Left lung (tissue), 10 donors: ENCODE measurements around the gene FGF22. TPM values are rescaled to one million over a fixed set of nuclear protein-coding genes. Genes with fewer than 3 reads are reported as not detected.
"Not testable (repeated sequence)": the region's sequence is repeated elsewhere in the genome, so short reads cannot be mapped to it uniquely, and the experiment has no call there.

ENCODE experiments used
- ATAC-seq: fragments of 200-7000 bp; cut with Tn5 transposase; one replicate; pipeline ENCODE4 v1.9.1; 2020; ENCODE audit warnings: moderate library complexity
- DNase-seq, 4 donors: peaks; one replicate each; pipeline ENCODE4 v3.0.0-alpha.2; 2013 to 2020
- H3K27ac ChIP-seq, 2 donors: fragments of 200-600 bp; sonication (generic) in 1 of 2; one replicate each; pipeline versions ENCODE4 v1.5.0 to v1.8.0; 2020 to 2021
- H3K27me3 ChIP-seq, 2 donors: fragments of 200-600 bp; sonication (generic) in 1 of 2; one replicate each; pipeline versions ENCODE4 v1.5.0 to v1.8.0; 2020 to 2021
- H3K36me3 ChIP-seq, 2 donors: fragments of 200-600 bp; sonication (generic) in 1 of 2; one replicate each; pipeline versions ENCODE4 v1.5.0 to v1.8.0; 2020 to 2021
- H3K4me1 ChIP-seq, 2 donors: fragments of 200-600 bp; one replicate each; pipeline ENCODE4 v1.8.0; 2021
- H3K4me3 ChIP-seq, 2 donors: fragments of 200-600 bp; sonication (generic) in 1 of 2; one replicate each; pipeline versions ENCODE4 v1.5.0 to v1.8.0; 2020 to 2021; ENCODE audit warnings: mild to moderate bottlenecking in 1 of 2
- H3K9me3 ChIP-seq, 2 donors: fragments of 200-600 bp; sonication (generic) in 1 of 2; one replicate each; pipeline versions ENCODE4 v1.5.0 to v1.8.0; 2020 to 2021
- CTCF ChIP-seq, 2 donors: fragments of 200-600 bp; sonication (generic) in 1 of 2; IDR thresholded peaks; one replicate each; pipeline versions ENCODE4 v1.5.0 to v1.8.0; 2021; ENCODE audit warnings: antibody characterized with exemption in 2 of 2
- intact Hi-C, 2 donors: fragments of 100-400 bp; cut with DNase I; formaldehyde crosslinking; loops; one replicate each; pipeline versions ENCODE4 v1.11.2 to v1.14.2; 2022
- polyA plus RNA-seq, 6 donors: library from polyadenylated mRNA; unstranded; fragments of 120-200 nt; gene quantifications; one replicate each; pipeline ENCODE4 v1.2.1, GENCODE V29; 2013; ENCODE audit not compliant: insufficient read length in 6 of 6
- total RNA-seq, 2 donors: library from RNA; stranded (reverse); fragmentation: NEBNext Ultra II Directional; extraction: Animal tissue kit (Norgen Biotek cat#: 25700); gene quantifications; one replicate each; pipeline ENCODE4 v1.2.1, GENCODE V29; 2021
- donor health status: DM: no; HTN: yes; CAD: no.
- donor health status: DM: no; HTN: no; CAD: no.

FGF22 gene
- total and polyA plus RNA-seq, 8 donors, result 0.21 to 0.48 (median 0.30) TPM

DNA sequence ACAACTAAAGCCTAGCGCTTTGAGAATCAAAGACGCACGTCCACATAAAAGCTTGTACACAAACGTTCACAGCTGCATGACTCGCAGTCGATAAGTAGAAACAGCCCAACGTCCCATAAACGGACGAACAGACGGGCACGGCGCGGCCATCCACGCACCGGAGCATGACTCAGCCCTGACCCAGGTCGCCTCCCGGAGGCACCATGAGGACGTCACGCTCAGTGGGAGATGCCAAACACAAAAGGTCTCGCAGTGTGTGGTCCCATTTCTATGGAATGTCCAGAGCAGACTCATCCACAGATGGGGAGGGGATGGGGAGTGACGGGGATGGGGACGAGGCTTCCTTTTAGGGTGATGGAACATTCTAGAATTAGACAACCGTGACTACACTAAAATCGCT, 15.7 kb upstream of the FGF22 start:
- intact Hi-C loops, result no loop called here
- H3K4me1 ChIP-seq, result no peaks in the 10 kb centered on the region
- no peaks in the 10 kb centered on the region for H3K27me3 ChIP-seq
- no peak overlapping the region for H3K27ac ChIP-seq
- TF ChIP-seq CTCF (IDR thresholded peaks at IDR 0.05), result no peak
- no peaks in the 10 kb centered on the region for H3K9me3 ChIP-seq
- no peak for DNase-seq
- peaks cover 0 to 90% of the 10 kb centered on the region in 2 donors for H3K36me3 ChIP-seq
- H3K4me3 ChIP-seq, result no peak overlapping the region
- ATAC-seq, result no peak

- peaks cover 0 to 90% of the 10 kb centered on the region in 2 donors for H3K36me3 ChIP-seq
- H3K27ac ChIP-seq, result no peak overlapping the region
These were observed 15.1 kb upstream of the FGF22 start for GRCh38 chr19:624433-625109.

GRCh38 chr19:625257-625656, 14.4 kb upstream of the FGF22 start:
- no peak for DNase-seq
- H3K4me1 ChIP-seq, result peaks cover 0 to 3% of the 10 kb centered on the region in 2 donors
- H3K27ac ChIP-seq, result no peak overlapping the region
- H3K9me3 ChIP-seq, result no peaks in the 10 kb centered on the region
- no peak for TF ChIP-seq CTCF (IDR thresholded peaks at IDR 0.05)
- no peak overlapping the region for H3K4me3 ChIP-seq
- intact Hi-C loops, result no loop called here
- peaks cover 0 to 90% of the 10 kb centered on the region in 2 donors for H3K36me3 ChIP-seq
- no peaks in the 10 kb centered on the region for H3K27me3 ChIP-seq
- ATAC-seq, result no peak

More at GRCh38 chr19:624433-625109, 15.1 kb upstream of the FGF22 start:
- Histone ChIP-seq H3K9me3 (no peaks in the 10 kb centered on the region), H3K27me3 (no peaks in the 10 kb centered on the region), H3K4me1 (no peaks in the 10 kb centered on the region), H3K4me3 (no peak overlapping the region)
- intact Hi-C loops, result no loop called here
- ATAC-seq (no peak), DNase-seq (no peak)
- no peak for TF ChIP-seq CTCF (IDR thresholded peaks at IDR 0.05)

DNA sequence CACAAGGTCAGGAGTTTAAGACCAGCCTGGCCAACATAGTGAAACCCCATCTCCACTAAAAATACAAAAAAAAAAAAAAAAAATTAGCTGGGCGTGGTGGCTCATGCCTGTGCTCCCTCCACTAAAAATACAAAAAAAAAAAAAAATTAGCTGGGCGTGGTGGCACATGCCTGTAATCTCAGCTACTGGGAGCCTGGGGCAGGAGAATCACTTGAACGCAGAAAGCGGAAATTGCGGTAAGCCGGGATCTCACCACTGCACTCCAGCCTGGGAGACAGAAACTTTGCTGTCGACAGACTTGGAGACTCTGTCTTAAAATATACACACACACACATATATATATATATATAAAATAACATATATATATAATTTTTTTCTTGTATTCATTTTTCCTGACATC, 13.1 kb upstream of the FGF22 start:
- peaks cover 0 to 84% of the 10 kb centered on the region in 2 donors for H3K36me3 ChIP-seq
- H3K4me3 ChIP-seq, H3K27ac ChIP-seq: not testable (repeated sequence)

DNA sequence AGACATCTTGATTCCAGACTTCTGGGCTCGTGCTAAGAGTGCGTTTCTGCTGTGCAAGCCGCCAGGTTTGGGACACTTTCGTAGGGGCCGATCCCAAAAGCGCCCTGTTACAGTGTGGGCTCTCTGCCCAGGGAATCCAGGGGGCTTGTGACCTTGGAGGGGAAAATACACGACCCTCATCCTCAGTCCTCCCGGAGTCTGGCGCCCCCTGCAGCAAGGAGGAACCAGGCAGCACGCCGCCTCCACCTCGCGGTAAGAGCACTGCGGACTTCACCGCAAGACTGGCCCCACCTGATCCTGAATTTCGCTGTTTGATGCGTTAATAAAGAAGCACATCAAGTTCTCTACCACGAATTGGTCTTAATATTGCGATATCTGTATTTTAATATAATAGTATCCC, 11.5 kb upstream of the FGF22 start:
- peaks cover 0 to 68% of the 10 kb centered on the region in 2 donors for H3K36me3 ChIP-seq
- H3K27me3 ChIP-seq, result no peaks in the 10 kb centered on the region
- no peak for ATAC-seq

More for the DNA sequence above, 13.1 kb upstream of the FGF22 start:
- H3K27me3 ChIP-seq, H3K4me1 ChIP-seq, intact Hi-C loops, DNase-seq, ATAC-seq, H3K9me3 ChIP-seq: not testable (repeated sequence)

DNA sequence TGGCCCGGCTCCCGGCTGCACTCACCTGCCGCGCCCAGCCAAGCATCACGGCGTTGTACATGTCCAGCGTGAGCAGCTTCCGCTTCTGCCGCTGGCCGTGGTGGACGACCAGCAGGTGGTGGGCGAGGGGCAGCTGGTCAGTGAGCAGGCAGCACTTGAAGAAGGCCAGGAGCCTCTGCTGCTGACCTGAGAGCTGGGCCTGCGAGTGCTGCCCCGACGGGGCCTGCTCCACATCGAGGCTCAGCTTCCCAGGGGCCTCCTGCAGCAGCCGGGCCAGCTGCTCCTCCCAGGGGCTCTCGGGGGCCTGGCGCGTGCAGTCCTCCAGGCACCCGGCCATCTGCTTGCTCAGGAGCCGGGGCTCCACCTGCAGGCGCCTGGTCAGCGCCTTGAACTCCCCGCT, 10.2 kb upstream of the FGF22 start:
- DNase-seq, ATAC-seq, H3K27me3 ChIP-seq, H3K4me3 ChIP-seq, intact Hi-C loops, H3K27ac ChIP-seq, H3K9me3 ChIP-seq: not testable (repeated sequence)
- Histone ChIP-seq H3K4me1 (peaks cover 12 to 26% of the 10 kb centered on the region in 2 donors), H3K36me3 (peaks cover 0 to 54% of the 10 kb centered on the region in 2 donors)

More for the DNA sequence above, 11.5 kb upstream of the FGF22 start:
- no peak for TF ChIP-seq CTCF (IDR thresholded peaks at IDR 0.05)
- Histone ChIP-seq H3K4me1 (peaks cover 6 to 17% of the 10 kb centered on the region in 2 donors), H3K4me3 (no peak overlapping the region), H3K27ac (no peak overlapping the region), H3K9me3 (no peaks in the 10 kb centered on the region)
- intact Hi-C loops, result no loop called here
- no peak for DNase-seq
